Calu3 (cell line): Measurements from ENCODE around the gene SOX9. TPM values are rescaled to one million over a fixed set of nuclear protein-coding genes. Genes with fewer than 3 reads are reported as not detected.

Source experiments
- BruUV-seq: library from RNA; stranded (reverse); fragments of 400-500 nt; replicated peaks from 2 replicates; lab custom pipeline; 2021; lab: Mats Ljungman, UMichigan
- CTCF ChIA-PET: fragments of 300-600 bp; sonication (Branson Sonifier 250); formaldehyde crosslinking; loops from one replicate; lab custom pipeline; 2022; ENCODE audit warnings: antibody characterized with exemption; lab: Charles Lee
- DNase-seq: peaks from one replicate; pipeline ENCODE4 v3.0.0; 2022
- H3K27ac Mint-ChIP-seq: one replicate; pipeline ENCODE4 v1.8.0; 2022; ENCODE audit warnings: mixed read lengths; ENCODE audit not compliant: unreplicated experiment
- H3K27me3 Mint-ChIP-seq: one replicate; pipeline ENCODE4 v1.8.0; 2022; ENCODE audit warnings: mixed read lengths; ENCODE audit not compliant: unreplicated experiment
- H3K36me3 Mint-ChIP-seq: one replicate; pipeline ENCODE4 v1.8.0; 2022; ENCODE audit warnings: mild to moderate bottlenecking, moderate library complexity, mixed read lengths; ENCODE audit not compliant: insufficient read depth, unreplicated experiment
- H3K4me1 Mint-ChIP-seq: one replicate; pipeline ENCODE4 v1.8.0; 2022; ENCODE audit warnings: mild to moderate bottlenecking, low read depth, mixed read lengths; ENCODE audit not compliant: unreplicated experiment
- H3K4me3 Mint-ChIP-seq: one replicate; pipeline ENCODE4 v1.8.0; 2022; ENCODE audit warnings: mild to moderate bottlenecking, low read depth, moderate library complexity, mixed read lengths; ENCODE audit not compliant: unreplicated experiment
- H3K9me3 Mint-ChIP-seq: one replicate; pipeline ENCODE4 v1.8.0; 2022; ENCODE audit warnings: low read depth, mixed read lengths; ENCODE audit not compliant: unreplicated experiment
- intact Hi-C: fragments of 100-400 bp; cut with micrococcal nuclease; formaldehyde crosslinking; loops from one replicate; pipeline ENCODE4 v1.10.0; 2022; ENCODE audit not compliant: unreplicated experiment
- total RNA-seq: library from RNA; stranded (reverse); gene quantifications from 2 replicates; pipeline ENCODE4 v1.2.3, GENCODE V29; 2022
- TF ChIP-seq, protein P1 (sequence below): fragments of 200-600 bp; IDR thresholded peaks from one replicate; pipeline ENCODE4 v1.8.0; 2022; ENCODE audit warnings: antibody characterized with exemption; ENCODE audit not compliant: unreplicated experiment

Gene SOX9
- total RNA-seq, 1 experiment from 2014 or later, result 210 TPM

DNA sequence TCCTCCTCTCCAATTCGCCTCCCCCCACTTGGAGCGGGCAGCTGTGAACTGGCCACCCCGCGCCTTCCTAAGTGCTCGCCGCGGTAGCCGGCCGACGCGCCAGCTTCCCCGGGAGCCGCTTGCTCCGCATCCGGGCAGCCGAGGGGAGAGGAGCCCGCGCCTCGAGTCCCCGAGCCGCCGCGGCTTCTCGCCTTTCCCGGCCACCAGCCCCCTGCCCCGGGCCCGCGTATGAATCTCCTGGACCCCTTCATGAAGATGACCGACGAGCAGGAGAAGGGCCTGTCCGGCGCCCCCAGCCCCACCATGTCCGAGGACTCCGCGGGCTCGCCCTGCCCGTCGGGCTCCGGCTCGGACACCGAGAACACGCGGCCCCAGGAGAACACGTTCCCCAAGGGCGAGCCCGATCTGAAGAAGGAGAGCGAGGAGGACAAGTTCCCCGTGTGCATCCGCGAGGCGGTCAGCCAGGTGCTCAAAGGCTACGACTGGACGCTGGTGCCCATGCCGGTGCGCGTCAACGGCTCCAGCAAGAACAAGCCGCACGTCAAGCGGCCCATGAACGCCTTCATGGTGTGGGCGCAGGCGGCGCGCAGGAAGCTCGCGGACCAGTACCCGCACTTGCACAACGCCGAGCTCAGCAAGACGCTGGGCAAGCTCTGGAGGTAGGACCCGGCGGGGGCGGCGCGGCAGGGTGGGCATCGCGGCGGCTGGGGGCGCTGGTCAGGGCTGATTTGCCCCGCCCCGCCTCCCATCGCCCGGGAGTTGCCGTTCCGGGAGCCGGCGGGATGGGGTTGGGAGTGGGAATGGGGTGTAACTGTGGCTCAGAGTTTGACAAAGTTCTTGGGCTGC, 567 bp downstream of the SOX9 start:
- Mint-ChIP-seq H3K4me1 (peaks cover 25% of the 10 kb centered on the region), H3K27me3 (peaks cover 47% of the 10 kb centered on the region)

DNA sequence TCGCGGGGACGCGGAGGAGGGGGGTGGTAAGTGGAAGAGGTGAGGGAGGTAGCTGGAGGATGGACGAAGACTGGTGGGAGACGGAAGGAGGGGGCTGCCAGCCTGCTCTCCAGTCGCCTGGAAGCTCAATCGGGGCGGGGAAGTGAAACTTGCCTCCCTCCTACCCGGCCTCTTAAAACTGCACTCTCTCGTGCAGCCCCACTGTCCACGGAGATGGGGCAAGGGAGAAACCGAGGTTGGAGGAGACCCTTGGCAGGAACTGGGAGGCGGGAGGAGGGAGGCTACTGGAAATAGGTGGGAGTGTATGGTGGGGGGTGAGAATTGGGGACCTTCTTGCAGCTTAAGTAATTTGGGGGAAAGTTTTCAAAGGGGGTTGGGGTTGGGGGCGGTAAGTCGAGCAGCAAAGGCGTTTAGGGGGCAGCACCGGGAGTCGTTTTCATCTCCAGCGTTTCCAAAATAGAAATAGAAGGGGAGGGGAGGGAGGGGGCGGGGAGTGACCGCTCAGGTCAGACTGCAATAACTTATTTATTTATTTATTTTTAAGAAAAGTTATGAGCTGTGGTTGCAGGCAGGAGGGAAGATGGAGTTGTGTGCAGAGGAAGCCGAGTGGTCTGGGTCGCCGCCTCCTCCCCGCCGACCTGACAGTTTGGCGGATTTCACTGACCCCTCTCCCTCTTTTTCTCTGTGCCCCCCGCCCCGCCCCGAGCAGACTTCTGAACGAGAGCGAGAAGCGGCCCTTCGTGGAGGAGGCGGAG, 1.4 kb downstream of the SOX9 start:
- intact Hi-C loops, result no loop called here
- TF ChIP-seq, protein P1, sequence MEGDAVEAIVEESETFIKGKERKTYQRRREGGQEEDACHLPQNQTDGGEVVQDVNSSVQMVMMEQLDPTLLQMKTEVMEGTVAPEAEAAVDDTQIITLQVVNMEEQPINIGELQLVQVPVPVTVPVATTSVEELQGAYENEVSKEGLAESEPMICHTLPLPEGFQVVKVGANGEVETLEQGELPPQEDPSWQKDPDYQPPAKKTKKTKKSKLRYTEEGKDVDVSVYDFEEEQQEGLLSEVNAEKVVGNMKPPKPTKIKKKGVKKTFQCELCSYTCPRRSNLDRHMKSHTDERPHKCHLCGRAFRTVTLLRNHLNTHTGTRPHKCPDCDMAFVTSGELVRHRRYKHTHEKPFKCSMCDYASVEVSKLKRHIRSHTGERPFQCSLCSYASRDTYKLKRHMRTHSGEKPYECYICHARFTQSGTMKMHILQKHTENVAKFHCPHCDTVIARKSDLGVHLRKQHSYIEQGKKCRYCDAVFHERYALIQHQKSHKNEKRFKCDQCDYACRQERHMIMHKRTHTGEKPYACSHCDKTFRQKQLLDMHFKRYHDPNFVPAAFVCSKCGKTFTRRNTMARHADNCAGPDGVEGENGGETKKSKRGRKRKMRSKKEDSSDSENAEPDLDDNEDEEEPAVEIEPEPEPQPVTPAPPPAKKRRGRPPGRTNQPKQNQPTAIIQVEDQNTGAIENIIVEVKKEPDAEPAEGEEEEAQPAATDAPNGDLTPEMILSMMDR, result no peak
- BruUV-seq, result no TSS peak
- peak overlapping the region; percentile 97 for H3K27ac Mint-ChIP-seq
- DNase-seq, result no peak
- no peaks in the 10 kb centered on the region for H3K9me3 Mint-ChIP-seq
- CTCF ChIA-PET, result interaction anchor here (0.7 to 1.1 kb wide), 3 partner anchors 289 to 510 kb away, joined by 3 to 6 read pairs (median 4); no protein-coding TSS in a partner anchor
- peaks cover 96% of the 10 kb centered on the region for H3K36me3 Mint-ChIP-seq
- H3K4me1 Mint-ChIP-seq, result peaks cover 32% of the 10 kb centered on the region
- peak overlapping the region; percentile 90 for H3K4me3 Mint-ChIP-seq
- peaks cover 47% of the 10 kb centered on the region for H3K27me3 Mint-ChIP-seq

More for the DNA sequence above, 567 bp downstream of the SOX9 start:
- peak; percentile 53 for DNase-seq
- intact Hi-C loops, result no loop called here
- Mint-ChIP-seq H3K36me3 (peaks cover 88% of the 10 kb centered on the region), H3K9me3 (no peaks in the 10 kb centered on the region), H3K27ac (peak overlapping the region; percentile 97), H3K4me3 (peak overlapping the region; percentile 90)
- TF ChIP-seq, protein P1, result no peak
- CTCF ChIA-PET, result interaction anchor here (0.6 to 1.1 kb wide), 9 partner anchors 162 to 1354 kb away, joined by 3 to 7 read pairs (median 4); no protein-coding TSS in a partner anchor
- BruUV-seq, result TSS peak; percentile 20

DNA sequence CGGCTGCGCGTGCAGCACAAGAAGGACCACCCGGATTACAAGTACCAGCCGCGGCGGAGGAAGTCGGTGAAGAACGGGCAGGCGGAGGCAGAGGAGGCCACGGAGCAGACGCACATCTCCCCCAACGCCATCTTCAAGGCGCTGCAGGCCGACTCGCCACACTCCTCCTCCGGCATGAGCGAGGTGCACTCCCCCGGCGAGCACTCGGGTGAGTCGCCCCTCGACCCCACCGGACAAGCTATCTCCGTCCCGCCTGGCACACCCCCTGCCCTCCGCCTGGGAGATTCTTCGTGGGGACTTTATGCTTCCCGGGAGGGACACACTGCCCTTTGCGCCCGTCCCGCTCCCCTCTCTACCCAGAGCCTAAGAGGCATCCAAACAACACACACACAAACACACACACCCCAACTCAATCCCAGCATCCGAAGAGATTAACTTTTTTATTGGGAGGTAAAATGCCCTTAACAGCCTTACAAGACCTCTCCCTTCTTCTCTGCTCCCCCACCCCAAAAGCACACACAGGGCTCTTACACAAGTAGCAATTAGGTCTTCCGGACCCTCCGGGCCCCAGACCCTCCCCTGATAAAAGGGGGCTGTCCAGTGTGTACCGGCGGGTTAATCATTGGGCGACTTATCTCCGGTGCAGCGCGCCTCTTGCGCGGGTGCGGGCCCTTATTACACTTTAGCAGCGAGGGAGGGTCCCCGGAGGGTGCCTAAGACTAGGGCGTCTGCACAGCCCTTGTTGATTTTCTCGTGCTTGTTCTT, 2.1 kb downstream of the SOX9 start:
- intact Hi-C loops, result no loop called here
- H3K36me3 Mint-ChIP-seq, result peaks cover 96% of the 10 kb centered on the region
- peaks cover 40% of the 10 kb centered on the region for H3K4me1 Mint-ChIP-seq
- no peaks in the 10 kb centered on the region for H3K9me3 Mint-ChIP-seq
- peak overlapping the region; percentile 97 for H3K27ac Mint-ChIP-seq
- H3K4me3 Mint-ChIP-seq, result peak overlapping the region; percentile 90
- TF ChIP-seq, protein P1, result no peak
- CTCF ChIA-PET, result interaction anchor here (0.7 kb wide), 3 partner anchors 235 to 488 kb away, joined by 4 to 6 read pairs (median 6); no protein-coding TSS in a partner anchor
- peaks cover 47% of the 10 kb centered on the region for H3K27me3 Mint-ChIP-seq
- no TSS peak for BruUV-seq
- DNase-seq, result peak; percentile 55
